ENCODE measurements around the gene REXO5. TPM values are rescaled to one million over a fixed set of nuclear protein-coding genes. Genes with fewer than 3 reads are reported as not detected.
"Not testable (repeated sequence)": the region's sequence is repeated elsewhere in the genome, so short reads cannot be mapped to it uniquely, and the experiment has no call there.

Gene REXO5
- total RNA-seq, 1 donor from 2014 or later = 2.5 TPM

DNA sequence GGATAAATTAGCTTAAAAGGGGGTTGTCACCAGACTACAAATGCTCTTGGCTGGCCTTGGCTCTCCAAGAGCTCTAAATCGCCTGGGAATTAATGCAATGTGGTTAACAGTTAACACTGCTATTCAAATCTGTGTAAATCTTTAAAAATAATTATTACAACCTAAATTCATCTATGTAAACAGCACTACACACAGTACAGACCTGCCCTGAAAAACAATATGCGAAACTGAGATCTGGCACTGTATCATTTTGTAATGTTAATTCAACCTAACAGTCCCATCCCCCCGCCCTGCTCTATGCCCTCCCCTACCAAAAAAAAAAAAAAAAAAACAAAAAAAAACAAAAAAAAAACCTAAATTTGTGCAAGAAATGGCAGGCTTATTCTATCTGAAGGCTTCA lies 52.9 kb downstream of the REXO5 start:
- no peaks in the 10 kb centered on the region for H3K27me3 Mint-ChIP-seq (ENCODE audit: unreplicated experiment)
- peaks cover 6% of the 10 kb centered on the region for H3K4me1 Mint-ChIP-seq (ENCODE audit: unreplicated experiment)
- TF ChIP-seq, protein P1, sequence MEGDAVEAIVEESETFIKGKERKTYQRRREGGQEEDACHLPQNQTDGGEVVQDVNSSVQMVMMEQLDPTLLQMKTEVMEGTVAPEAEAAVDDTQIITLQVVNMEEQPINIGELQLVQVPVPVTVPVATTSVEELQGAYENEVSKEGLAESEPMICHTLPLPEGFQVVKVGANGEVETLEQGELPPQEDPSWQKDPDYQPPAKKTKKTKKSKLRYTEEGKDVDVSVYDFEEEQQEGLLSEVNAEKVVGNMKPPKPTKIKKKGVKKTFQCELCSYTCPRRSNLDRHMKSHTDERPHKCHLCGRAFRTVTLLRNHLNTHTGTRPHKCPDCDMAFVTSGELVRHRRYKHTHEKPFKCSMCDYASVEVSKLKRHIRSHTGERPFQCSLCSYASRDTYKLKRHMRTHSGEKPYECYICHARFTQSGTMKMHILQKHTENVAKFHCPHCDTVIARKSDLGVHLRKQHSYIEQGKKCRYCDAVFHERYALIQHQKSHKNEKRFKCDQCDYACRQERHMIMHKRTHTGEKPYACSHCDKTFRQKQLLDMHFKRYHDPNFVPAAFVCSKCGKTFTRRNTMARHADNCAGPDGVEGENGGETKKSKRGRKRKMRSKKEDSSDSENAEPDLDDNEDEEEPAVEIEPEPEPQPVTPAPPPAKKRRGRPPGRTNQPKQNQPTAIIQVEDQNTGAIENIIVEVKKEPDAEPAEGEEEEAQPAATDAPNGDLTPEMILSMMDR (IDR thresholded peaks at IDR 0.05) = no peak
- no peaks in the 10 kb centered on the region for H3K9me3 Mint-ChIP-seq (ENCODE audit: unreplicated experiment)
- no peak overlapping the region for H3K27ac Mint-ChIP-seq (ENCODE audit: unreplicated experiment)
- DNase-seq (ENCODE audit: extremely low spot score, unreplicated experiment) = no peak
- peaks cover 30% of the 10 kb centered on the region for H3K36me3 Mint-ChIP-seq (ENCODE audit: unreplicated experiment)
- H3K4me3 Mint-ChIP-seq (ENCODE audit: unreplicated experiment) = no peak overlapping the region

DNA sequence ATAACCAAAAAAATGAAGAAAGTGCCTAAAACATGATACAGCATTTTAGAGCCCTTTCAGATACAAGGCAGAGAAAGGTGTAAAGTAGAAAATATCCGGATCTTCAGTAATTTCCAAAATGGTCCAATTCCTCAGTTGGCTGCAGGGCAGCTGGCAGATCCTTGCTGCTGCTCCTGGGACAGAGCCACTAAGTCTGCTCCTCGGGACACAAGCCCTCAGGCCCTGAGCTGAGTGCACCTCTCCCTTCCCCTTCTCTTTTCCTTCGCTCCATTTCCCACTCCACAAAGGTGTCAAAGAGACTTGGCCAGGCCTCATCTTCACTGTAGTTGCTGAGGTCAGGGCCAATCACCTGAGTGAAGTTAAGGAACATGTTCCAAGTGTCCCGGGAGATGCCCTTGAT lies 53.4 kb downstream of the REXO5 start:
- peaks cover 10% of the 10 kb centered on the region for H3K4me1 Mint-ChIP-seq (ENCODE audit: unreplicated experiment)
- no peak overlapping the region for H3K4me3 Mint-ChIP-seq (ENCODE audit: unreplicated experiment)
- DNase-seq (ENCODE audit: extremely low spot score, unreplicated experiment) = no peak
- no peaks in the 10 kb centered on the region for H3K27me3 Mint-ChIP-seq (ENCODE audit: unreplicated experiment)
- H3K9me3 Mint-ChIP-seq (ENCODE audit: unreplicated experiment) = no peaks in the 10 kb centered on the region
- peak overlapping the region; percentile 6 for H3K27ac Mint-ChIP-seq (ENCODE audit: unreplicated experiment)
- H3K36me3 Mint-ChIP-seq (ENCODE audit: unreplicated experiment) = peaks cover 29% of the 10 kb centered on the region
- TF ChIP-seq, protein P1 (IDR thresholded peaks at IDR 0.05) = no peak

DNA sequence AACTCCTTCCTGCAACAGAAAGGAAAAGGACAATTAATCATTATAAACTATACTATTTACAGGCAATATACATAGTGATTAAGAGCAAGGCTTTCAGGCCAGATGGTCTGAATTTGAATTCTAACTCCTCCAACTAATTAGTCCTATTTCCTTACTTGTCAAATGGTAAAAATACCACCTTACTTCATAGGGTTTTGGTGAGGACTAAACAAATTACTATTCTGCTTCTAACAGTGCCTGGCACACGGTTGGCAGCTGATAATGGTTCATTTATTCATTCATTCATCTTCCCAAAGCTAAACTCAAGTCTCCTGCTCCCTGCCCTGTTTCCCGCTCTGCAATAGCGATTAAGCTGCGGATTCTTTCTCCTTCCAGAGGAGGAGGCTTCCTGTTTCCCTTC lies 54.0 kb downstream of the REXO5 start:
- Mint-ChIP-seq H3K4me3 (ENCODE audit: unreplicated experiment) (no peak overlapping the region), H3K27me3 (ENCODE audit: unreplicated experiment) (no peaks in the 10 kb centered on the region), H3K36me3 (ENCODE audit: unreplicated experiment) (peaks cover 24% of the 10 kb centered on the region), H3K9me3 (ENCODE audit: unreplicated experiment) (no peaks in the 10 kb centered on the region), H3K4me1 (ENCODE audit: unreplicated experiment) (peaks cover 13% of the 10 kb centered on the region), H3K27ac (ENCODE audit: unreplicated experiment) (no peak overlapping the region)
- TF ChIP-seq, protein P1 (IDR thresholded peaks at IDR 0.05) = no peak
- DNase-seq (ENCODE audit: extremely low spot score, unreplicated experiment) = no peak

DNA sequence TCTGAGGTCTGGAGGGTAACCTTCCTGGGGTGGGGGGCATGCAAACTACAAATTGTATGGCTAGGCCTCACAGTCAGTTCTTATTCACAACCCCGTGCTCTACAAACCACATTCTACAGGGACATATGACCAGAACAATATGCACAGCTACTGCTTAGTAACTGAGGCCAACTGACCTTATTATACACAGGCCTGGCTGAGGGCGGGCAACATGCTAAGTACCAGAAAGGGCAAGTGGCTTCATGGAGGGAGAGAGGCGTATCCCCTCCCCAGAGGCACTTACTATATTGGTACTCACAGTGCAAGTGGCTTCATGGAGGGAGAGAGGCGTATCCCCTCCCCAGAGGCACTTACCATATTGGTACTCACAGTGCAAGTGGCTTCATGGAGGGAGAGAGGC lies 54.7 kb downstream of the REXO5 start:
- H3K9me3 Mint-ChIP-seq (ENCODE audit: unreplicated experiment); DNase-seq (ENCODE audit: extremely low spot score, unreplicated experiment); H3K27me3 Mint-ChIP-seq (ENCODE audit: unreplicated experiment); H3K4me3 Mint-ChIP-seq (ENCODE audit: unreplicated experiment); H3K27ac Mint-ChIP-seq (ENCODE audit: unreplicated experiment): not testable (repeated sequence)
- Mint-ChIP-seq H3K36me3 (ENCODE audit: unreplicated experiment) (peaks cover 22% of the 10 kb centered on the region), H3K4me1 (ENCODE audit: unreplicated experiment) (peaks cover 19% of the 10 kb centered on the region)

DNA sequence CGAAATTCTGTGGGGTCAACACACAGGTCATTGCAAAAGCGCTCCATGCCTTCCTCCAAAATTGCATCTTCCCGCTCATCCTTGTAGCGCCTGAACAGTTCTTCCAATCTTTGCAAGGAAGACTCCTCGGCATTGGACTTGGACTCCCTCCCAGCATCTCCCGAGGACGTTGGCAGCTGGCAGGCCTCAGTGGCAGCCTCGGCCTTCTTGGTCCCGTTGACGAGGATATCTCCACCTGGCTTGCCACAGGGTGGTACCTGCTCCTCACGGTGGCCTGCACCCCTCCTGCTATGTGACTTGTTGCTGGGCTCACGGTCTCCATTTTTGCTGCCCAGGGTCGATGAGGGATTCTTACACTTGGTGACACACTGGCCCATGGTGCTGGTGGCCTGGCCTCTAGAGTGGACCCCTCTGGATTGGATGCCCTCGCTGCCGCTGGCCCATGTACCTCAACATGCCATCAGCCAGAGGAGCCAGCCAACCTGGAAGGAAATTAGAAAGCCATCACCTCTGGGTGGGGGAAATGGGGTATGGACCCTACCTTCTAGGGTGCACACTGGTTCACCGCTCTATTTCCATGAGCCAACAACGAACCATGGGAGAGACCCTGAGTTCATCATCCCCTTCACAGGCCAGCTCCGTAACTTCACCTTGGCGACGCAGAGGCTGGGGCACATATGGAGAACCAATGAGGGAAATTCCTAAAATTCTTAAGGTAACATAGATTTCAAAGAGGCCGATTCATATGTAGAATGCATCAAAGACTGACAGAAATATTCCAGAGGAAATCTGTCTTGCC lies 56.0 kb downstream of the REXO5 start:
- no peaks in the 10 kb centered on the region for H3K9me3 Mint-ChIP-seq (ENCODE audit: unreplicated experiment)

DNA sequence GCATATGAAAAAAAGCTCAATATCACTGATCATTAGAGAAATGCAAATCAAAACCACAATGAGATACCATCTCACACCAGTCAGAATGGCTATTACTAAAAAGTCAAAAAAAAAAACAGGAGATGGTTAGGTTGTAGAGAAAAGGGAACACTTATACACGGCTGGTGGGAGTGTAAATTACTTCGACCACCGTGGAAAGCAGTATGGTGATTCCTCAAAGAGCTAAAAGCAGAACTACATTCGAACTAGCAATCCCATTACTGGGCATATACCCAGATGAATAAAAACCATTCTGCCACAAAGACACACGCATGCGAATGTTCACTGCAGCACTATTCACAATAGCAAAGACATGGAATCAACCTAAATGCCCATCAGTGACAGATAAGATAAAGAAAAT lies 58.0 kb downstream of the REXO5 start:
- not testable (repeated sequence) for H3K4me3 Mint-ChIP-seq (ENCODE audit: unreplicated experiment); H3K27me3 Mint-ChIP-seq (ENCODE audit: unreplicated experiment); H3K9me3 Mint-ChIP-seq (ENCODE audit: unreplicated experiment); DNase-seq (ENCODE audit: extremely low spot score, unreplicated experiment)
- peak overlapping the region; percentile 61 for H3K27ac Mint-ChIP-seq (ENCODE audit: unreplicated experiment)
- peaks cover 18% of the 10 kb centered on the region for H3K36me3 Mint-ChIP-seq (ENCODE audit: unreplicated experiment)
- peaks cover 45% of the 10 kb centered on the region for H3K4me1 Mint-ChIP-seq (ENCODE audit: unreplicated experiment)

More for the DNA sequence above, 56.0 kb downstream of the REXO5 start:
- no peak overlapping the region for H3K4me3 Mint-ChIP-seq (ENCODE audit: unreplicated experiment)
- H3K36me3 Mint-ChIP-seq (ENCODE audit: unreplicated experiment) = peaks cover 20% of the 10 kb centered on the region
- H3K27ac Mint-ChIP-seq (ENCODE audit: unreplicated experiment) = no peak overlapping the region
- TF ChIP-seq, protein P1 (IDR thresholded peaks at IDR 0.05) = no peak
- no peaks in the 10 kb centered on the region for H3K27me3 Mint-ChIP-seq (ENCODE audit: unreplicated experiment)
- H3K4me1 Mint-ChIP-seq (ENCODE audit: unreplicated experiment) = peaks cover 31% of the 10 kb centered on the region
- DNase-seq (ENCODE audit: extremely low spot score, unreplicated experiment) = no peak
